Activated naive CD4-positive, alpha-beta T cell treated with anti-CD3 and anti-CD28 coated beads for 36 hours (primary cell): ENCODE results near the gene SULT2A1. TPM values are rescaled to one million over a fixed set of nuclear protein-coding genes. Genes with fewer than 3 reads are reported as not detected.
"Not testable (repeated sequence)": the region's sequence is repeated elsewhere in the genome, so short reads cannot be mapped to it uniquely, and the experiment has no call there.

Experiments used
- CTCF ChIA-PET: fragments of 350-600 bp; sonication (Branson Sonifier 250); formaldehyde crosslinking; loops from one replicate; lab custom pipeline; 2021; ENCODE audit warnings: antibody characterized with exemption; lab: Charles Lee
- DNase-seq: peaks from one replicate; pipeline ENCODE4 v3.0.0-alpha.2; 2020
- H3K27ac Mint-ChIP-seq: one replicate; pipeline ENCODE4 v1.8.0; 2021; ENCODE audit warnings: mild to moderate bottlenecking, mixed read lengths
- H3K27me3 Mint-ChIP-seq: one replicate; pipeline ENCODE4 v1.8.0; 2021; ENCODE audit warnings: low read depth, mixed read lengths
- H3K36me3 Mint-ChIP-seq: one replicate; pipeline ENCODE4 v1.8.0; 2021; ENCODE audit warnings: low read depth, mixed read lengths
- H3K4me1 Mint-ChIP-seq: one replicate; pipeline ENCODE4 v1.8.0; 2021; ENCODE audit warnings: low read depth, mixed read lengths
- H3K4me3 Mint-ChIP-seq: one replicate; pipeline ENCODE4 v1.8.0; 2021; ENCODE audit warnings: mild to moderate bottlenecking, moderate library complexity, mixed read lengths
- H3K9me3 Mint-ChIP-seq: one replicate; pipeline ENCODE4 v1.8.0; 2021; ENCODE audit warnings: mixed read lengths
- intact Hi-C: fragments of 100-400 bp; cut with micrococcal nuclease; formaldehyde crosslinking; loops from one replicate; pipeline ENCODE4 v1.15.1; 2023
- total RNA-seq, 2 experiments: library from RNA; stranded (reverse); gene quantifications; one replicate each; pipeline ENCODE4 v1.2.3, GENCODE V29; 2021

The SULT2A1 gene
- total RNA-seq, 2 experiments from 2014 or later, result not detected

- H3K27me3 Mint-ChIP-seq, result peaks cover 5% of the 10 kb centered on the region
- H3K4me3 Mint-ChIP-seq, result no peak overlapping the region
- intact Hi-C loops, result no loop called here
- H3K27ac Mint-ChIP-seq, result no peak overlapping the region
- DNase-seq, result no peak
- H3K4me1 Mint-ChIP-seq, result no peaks in the 10 kb centered on the region
- CTCF ChIA-PET, result interaction anchor here (0.9 to 1.2 kb wide), 2 partner anchors 26 to 386 kb away, joined by 3 read pairs; no protein-coding TSS in a partner anchor
- no peaks in the 10 kb centered on the region for H3K36me3 Mint-ChIP-seq
- no peaks in the 10 kb centered on the region for H3K9me3 Mint-ChIP-seq
Measured at GRCh38 chr19:47890865-47891621, 4.9 kb upstream of the SULT2A1 start.

GRCh38 chr19:47885067-47885463 lies 1.1 kb downstream of the SULT2A1 start:
- Mint-ChIP-seq H3K36me3 (no peaks in the 10 kb centered on the region), H3K9me3 (no peaks in the 10 kb centered on the region), H3K27ac (no peak overlapping the region), H3K4me1 (no peaks in the 10 kb centered on the region), H3K4me3 (no peak overlapping the region), H3K27me3 (peaks cover 9% of the 10 kb centered on the region)
- no peak for DNase-seq
- CTCF ChIA-PET, result no interaction called here
- intact Hi-C loops, result no loop called here

GRCh38 chr19:47882890-47883289 lies 3.2 kb downstream of the SULT2A1 start:
- Mint-ChIP-seq H3K9me3 (peaks cover 2% of the 10 kb centered on the region), H3K4me3 (no peak overlapping the region), H3K36me3 (no peaks in the 10 kb centered on the region), H3K27ac (no peak overlapping the region), H3K4me1 (no peaks in the 10 kb centered on the region), H3K27me3 (peaks cover 12% of the 10 kb centered on the region)
- DNase-seq, result no peak
- intact Hi-C loops, result no loop called here
- CTCF ChIA-PET, result no interaction called here

DNA sequence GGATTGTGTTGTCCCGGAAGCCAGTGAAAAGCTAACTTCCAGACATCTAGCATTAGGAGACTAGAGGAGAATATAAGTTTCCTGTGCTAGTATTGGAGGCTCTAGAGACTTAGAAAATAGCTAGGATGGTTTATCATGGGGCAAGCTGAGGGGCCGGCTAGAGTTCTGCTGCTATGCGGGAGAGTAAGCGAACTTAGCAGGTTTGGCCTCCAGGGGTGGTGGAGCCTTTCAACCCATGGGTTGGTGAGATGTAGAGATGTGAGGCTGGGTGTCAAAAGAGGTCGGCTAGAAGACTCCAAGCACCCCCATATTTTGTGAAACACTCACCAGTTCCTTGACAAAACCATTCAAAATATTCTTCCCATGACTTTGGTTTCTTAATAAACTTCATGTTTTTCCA lies 4.4 kb downstream of the SULT2A1 start:
- H3K27me3 Mint-ChIP-seq, result peaks cover 12% of the 10 kb centered on the region
- H3K9me3 Mint-ChIP-seq, result peaks cover 2% of the 10 kb centered on the region
- no peak overlapping the region for H3K27ac Mint-ChIP-seq
- CTCF ChIA-PET, result no interaction called here
- H3K4me3 Mint-ChIP-seq, result no peak overlapping the region
- no peaks in the 10 kb centered on the region for H3K4me1 Mint-ChIP-seq
- no peaks in the 10 kb centered on the region for H3K36me3 Mint-ChIP-seq
- no peak for DNase-seq
- intact Hi-C loops, result no loop called here

DNA sequence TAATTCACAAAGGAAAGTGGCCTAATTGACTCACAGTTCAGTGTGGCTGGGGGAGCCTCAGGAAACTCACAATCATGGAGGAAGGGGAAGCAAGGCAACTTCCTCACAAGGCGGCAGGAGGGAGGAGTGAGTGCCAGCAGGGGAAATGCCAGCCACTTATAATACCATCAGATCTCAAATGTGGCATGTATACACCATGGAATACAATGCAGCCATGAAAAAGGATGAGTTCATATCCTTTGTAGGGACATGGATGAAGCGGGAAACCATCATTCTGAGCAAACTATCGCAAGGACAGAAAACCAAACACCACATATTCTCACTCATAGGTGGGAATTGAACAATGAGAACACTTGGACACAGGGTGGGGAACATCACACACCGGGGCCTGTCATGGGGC lies 6.7 kb downstream of the SULT2A1 start:
- intact Hi-C loops, H3K36me3 Mint-ChIP-seq, DNase-seq: not testable (repeated sequence)

DNA sequence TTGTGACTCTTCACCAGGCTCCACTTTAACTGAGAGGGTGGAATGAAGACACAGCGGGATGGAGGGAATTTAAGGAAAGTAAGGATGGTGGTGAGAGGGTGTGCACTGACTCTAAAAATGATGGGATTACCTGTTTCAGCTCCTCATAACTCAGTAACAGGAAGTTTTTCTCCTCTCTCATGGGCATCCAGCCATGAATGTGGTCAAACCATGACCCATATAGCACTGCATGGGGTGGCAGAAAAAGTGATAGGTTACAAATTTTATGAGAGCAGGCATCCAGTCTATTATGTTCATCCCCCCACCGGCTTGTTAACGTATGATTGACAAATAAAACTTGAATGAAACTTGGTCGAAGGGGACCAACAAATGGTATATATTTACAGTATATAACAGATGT lies 7.2 kb downstream of the SULT2A1 start:
- H3K4me3 Mint-ChIP-seq, result no peak overlapping the region
- intact Hi-C loops, result no loop called here
- H3K36me3 Mint-ChIP-seq, result no peaks in the 10 kb centered on the region
- no peak for DNase-seq
- no peaks in the 10 kb centered on the region for H3K4me1 Mint-ChIP-seq
- no peak overlapping the region for H3K27ac Mint-ChIP-seq
- peaks cover 11% of the 10 kb centered on the region for H3K27me3 Mint-ChIP-seq
- CTCF ChIA-PET, result interaction anchor here (1.7 kb wide), 1 partner anchor 15 kb away, joined by 5 read pairs; no protein-coding TSS in a partner anchor
- H3K9me3 Mint-ChIP-seq, result peaks cover 2% of the 10 kb centered on the region

More for the DNA sequence above, 6.7 kb downstream of the SULT2A1 start:
- peaks cover 10% of the 10 kb centered on the region for H3K27me3 Mint-ChIP-seq
- CTCF ChIA-PET, result interaction anchor here (0.9 kb wide), 1 partner anchor 10 kb away, joined by 3 read pairs; no protein-coding TSS in a partner anchor
- not testable (repeated sequence) for H3K27ac Mint-ChIP-seq, H3K9me3 Mint-ChIP-seq, H3K4me1 Mint-ChIP-seq, H3K4me3 Mint-ChIP-seq

- Mint-ChIP-seq H3K27ac (no peak overlapping the region), H3K9me3 (no peaks in the 10 kb centered on the region), H3K36me3 (peaks cover 1% of the 10 kb centered on the region), H3K27me3 (peaks cover 17% of the 10 kb centered on the region), H3K4me1 (peaks cover 2% of the 10 kb centered on the region), H3K4me3 (no peak overlapping the region)
- DNase-seq, result no peak
- CTCF ChIA-PET, result interaction anchor here (0.6 to 4.7 kb wide), 7 partner anchors 12 to 275 kb away, joined by 3 to 26 read pairs (median 3); partner anchors contain the start of gene CRX
- intact Hi-C loops, result no loop called here
Measured at GRCh38 chr19:47865166-47865565, 20.9 kb downstream of the SULT2A1 start.

GRCh38 chr19:47863514-47863936 lies 22.6 kb downstream of the SULT2A1 start:
- CTCF ChIA-PET, result interaction anchor here (0.7 to 4.7 kb wide), 21 partner anchors 8 to 238 kb away, joined by 3 to 26 read pairs (median 4); no protein-coding TSS in a partner anchor
- Mint-ChIP-seq H3K27me3 (peaks cover 17% of the 10 kb centered on the region), H3K4me1 (no peaks in the 10 kb centered on the region), H3K9me3 (no peaks in the 10 kb centered on the region), H3K36me3 (peaks cover 1% of the 10 kb centered on the region), H3K27ac (no peak overlapping the region), H3K4me3 (no peak overlapping the region)
- DNase-seq, result peak; percentile 93
- intact Hi-C loops, result loop anchor here (1.0 to 2.0 kb wide), 2 partner anchors 50 to 73 kb away; no protein-coding TSS in a partner anchor

DNA sequence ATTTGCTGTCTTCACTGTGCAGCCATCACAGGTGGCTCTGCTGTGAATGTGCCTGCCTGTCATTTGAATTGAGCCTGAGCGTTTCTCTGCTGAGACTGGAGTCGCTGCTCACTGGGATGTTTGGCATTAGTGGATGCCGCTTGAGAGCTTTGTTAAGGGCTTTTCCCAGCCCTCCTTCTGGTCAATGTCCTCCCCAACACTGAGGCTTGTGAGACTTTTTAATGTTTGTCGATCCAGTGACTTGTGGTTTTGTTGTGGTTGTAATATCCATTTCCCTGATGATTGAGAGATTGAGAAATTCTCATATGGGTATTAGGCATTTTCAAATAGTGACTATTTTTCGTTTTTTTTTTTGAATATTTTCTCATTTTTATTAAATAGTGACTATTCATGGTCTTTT lies 24.5 kb downstream of the SULT2A1 start:
- Mint-ChIP-seq H3K27me3 (peaks cover 17% of the 10 kb centered on the region), H3K36me3 (peaks cover 1% of the 10 kb centered on the region), H3K4me1 (no peaks in the 10 kb centered on the region), H3K9me3 (no peaks in the 10 kb centered on the region), H3K4me3 (no peak overlapping the region), H3K27ac (no peak overlapping the region)
- intact Hi-C loops, result loop anchor here (2.0 kb wide), 1 partner anchor 71 kb away; no protein-coding TSS in a partner anchor
- no peak for DNase-seq
- CTCF ChIA-PET, result interaction anchor here (4.7 kb wide), 1 partner anchor 48 kb away, joined by 26 read pairs; no protein-coding TSS in a partner anchor

DNA sequence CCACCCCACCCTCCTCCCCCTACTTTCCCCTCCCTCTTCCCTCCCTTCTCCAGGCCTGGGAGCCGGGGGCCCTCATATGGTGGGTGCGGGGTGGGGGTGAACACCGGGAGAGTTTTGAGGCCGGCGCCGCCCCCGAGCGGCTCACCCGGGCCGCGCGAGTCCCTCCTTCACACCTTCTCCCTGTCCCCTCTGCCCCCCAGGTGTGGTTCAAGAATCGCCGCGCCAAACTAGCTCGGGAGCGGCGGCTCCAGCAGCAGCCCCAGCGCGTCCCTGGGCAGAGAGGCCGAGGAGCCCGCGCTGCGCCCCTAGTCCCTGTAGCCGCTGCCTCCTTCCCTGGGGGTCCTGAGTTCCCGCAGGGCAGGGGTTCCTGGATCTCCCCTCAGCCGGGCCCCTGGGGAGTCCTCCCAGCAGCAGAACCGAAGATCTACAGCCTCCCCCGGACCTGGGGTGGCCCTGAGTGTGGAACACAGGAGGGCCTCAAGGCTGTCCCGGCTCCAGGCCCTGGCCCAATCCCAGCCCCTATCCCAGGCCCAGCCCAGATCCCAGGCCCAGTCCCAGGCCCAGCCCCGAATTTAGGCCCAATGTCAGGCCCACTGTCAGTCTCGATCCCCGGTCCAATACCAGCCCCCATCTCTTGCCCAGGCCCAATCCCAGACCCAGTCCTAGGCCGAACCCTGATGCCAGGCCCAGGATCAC lies 25.4 kb downstream of the SULT2A1 start:
- peaks cover 17% of the 10 kb centered on the region for H3K27me3 Mint-ChIP-seq
- H3K9me3 Mint-ChIP-seq, result no peaks in the 10 kb centered on the region
- intact Hi-C loops, result no loop called here
- no peak overlapping the region for H3K27ac Mint-ChIP-seq
- DNase-seq, result no peak
- CTCF ChIA-PET, result interaction anchor here (4.7 kb wide), 1 partner anchor 47 kb away, joined by 26 read pairs; no protein-coding TSS in a partner anchor
- no peaks in the 10 kb centered on the region for H3K4me1 Mint-ChIP-seq
- H3K4me3 Mint-ChIP-seq, result no peak overlapping the region
- H3K36me3 Mint-ChIP-seq, result peaks cover 1% of the 10 kb centered on the region

- H3K4me1 Mint-ChIP-seq, H3K4me3 Mint-ChIP-seq, DNase-seq, CTCF ChIA-PET, H3K9me3 Mint-ChIP-seq, H3K27ac Mint-ChIP-seq, intact Hi-C loops, H3K36me3 Mint-ChIP-seq: not testable (repeated sequence)
- peaks cover 17% of the 10 kb centered on the region for H3K27me3 Mint-ChIP-seq
Measured at GRCh38 chr19:47859838-47860237, 26.3 kb downstream of the SULT2A1 start.

DNA sequence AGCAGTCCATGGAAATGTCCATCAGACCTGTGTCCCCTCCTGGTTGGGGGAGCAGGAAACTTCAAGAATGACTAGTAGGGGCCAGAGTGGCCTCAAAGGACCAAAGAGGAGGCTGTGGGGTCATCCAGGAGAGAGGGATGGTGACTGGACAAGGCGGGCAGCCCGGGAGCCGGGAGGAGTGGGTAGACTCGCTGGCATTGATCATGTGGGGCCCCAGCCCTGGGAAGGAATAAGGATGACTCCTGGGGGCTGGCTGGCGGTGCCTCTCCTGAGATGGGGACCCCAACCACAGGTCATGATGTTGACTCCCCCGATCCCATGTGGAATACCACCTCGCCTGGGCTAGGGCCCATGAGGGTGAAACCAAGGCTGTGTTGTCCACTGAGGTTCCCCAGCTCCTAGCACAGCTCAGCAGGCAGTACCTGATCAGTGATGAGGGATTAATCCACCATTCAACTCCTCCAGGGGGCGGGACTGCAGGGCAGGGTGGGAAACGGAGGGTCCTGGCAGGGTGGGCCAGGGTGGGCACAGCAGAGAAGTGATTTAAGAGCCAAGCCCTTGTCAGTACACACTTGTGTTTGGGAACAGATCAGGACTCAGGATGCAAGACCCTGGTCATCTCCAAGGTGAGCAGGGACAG lies 27.3 kb downstream of the SULT2A1 start, which contains the start of gene TPRX2:
Gene TPRX2, plus strand, starts transcription at position 590 of the 640 bp plus-strand sequence. Its CDS starts 12 bp downstream, at position 602.
- H3K9me3 Mint-ChIP-seq, intact Hi-C loops, H3K4me3 Mint-ChIP-seq, H3K4me1 Mint-ChIP-seq, H3K36me3 Mint-ChIP-seq, H3K27ac Mint-ChIP-seq, DNase-seq: not testable (repeated sequence)
- CTCF ChIA-PET, result interaction anchor here (1.5 kb wide), 1 partner anchor 10 kb away, joined by 4 read pairs; no protein-coding TSS in a partner anchor
- H3K27me3 Mint-ChIP-seq, result peaks cover 20% of the 10 kb centered on the region
